Epidermal melanocyte (primary cell): ENCODE data around the gene CCDC141.

Experiments
- DNase-seq: peaks from one replicate; pipeline ENCODE4 v3.0.0; 2011; ENCODE audit warnings: low spot score; ENCODE audit not compliant: insufficient read length

Gene CCDC141

DNA sequence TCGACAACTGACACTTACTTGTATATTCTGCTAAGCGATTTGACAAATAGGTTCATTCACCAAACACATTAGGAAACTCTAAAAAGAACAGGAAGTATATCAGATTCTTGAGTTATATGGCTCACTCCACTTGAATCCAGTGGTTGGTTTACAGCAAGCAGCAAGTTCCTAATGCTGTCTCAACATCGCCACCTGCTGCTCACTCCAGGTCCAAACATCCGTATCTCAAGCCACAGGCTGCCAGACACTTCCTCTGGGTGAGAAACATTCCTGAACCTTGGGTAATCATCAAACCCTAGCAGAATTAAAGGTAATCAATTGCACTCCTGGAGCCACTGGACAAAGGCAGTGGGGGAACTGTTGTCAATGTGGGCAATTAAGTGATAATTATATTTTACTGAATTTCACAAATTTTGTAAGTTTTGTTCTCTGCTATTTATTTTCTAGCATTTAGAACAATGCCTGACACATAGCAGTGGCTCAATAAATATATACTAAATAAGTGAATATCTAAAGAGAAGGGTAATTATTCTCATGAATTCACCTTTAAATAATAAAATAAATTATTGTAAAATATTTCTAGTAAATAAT, 135.6 kb downstream of the CCDC141 start:
- peak; percentile 40 for DNase-seq

DNA sequence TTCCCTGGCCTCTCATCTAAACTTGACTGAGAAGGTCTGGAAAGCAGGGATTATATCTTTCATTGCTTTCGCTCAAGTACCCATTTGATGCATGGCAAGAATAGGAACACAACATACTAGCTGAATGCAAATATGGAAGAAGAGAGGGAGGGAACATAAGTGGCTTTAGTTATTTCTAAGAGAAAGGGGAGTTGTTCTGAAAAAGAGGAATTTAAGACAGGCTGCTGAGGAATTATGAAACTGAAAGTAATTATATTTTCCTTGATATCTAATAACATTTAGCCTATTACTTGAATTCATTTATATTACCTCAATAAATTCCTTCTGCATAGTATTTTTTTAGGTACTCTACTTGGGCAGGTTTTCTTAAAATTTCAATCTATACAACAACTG, 136.9 kb downstream of the CCDC141 start:
- no peak for DNase-seq

DNA sequence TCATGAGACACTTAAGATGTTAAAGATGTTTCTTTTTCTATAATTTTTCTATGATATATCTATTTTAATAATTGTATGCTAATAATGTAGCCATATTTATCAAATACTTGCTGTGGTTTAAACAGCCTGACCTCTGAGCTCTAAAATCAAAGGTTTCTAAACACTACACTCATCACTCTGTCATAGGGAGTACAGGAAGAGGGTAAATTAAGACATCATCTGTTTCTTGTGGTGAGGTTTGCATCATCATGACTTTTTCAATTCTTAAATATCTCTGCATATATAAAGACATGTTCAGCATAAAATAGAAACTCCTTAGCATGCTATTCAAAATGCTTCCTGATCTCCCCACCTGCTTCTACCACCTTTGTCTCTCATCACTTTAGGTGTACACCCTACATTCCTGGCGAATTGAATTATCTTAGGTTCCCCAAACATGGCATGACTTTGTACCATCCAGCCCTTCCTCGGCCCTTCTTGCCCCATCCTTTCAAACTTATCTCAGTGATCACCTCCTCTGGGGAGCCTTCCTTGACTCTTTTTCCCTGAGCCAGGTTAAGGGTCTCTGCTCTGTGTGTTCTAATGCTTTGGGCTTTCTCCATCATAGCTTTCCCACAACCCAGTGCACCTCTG, 137.4 kb downstream of the CCDC141 start:
- no peak for DNase-seq

DNA sequence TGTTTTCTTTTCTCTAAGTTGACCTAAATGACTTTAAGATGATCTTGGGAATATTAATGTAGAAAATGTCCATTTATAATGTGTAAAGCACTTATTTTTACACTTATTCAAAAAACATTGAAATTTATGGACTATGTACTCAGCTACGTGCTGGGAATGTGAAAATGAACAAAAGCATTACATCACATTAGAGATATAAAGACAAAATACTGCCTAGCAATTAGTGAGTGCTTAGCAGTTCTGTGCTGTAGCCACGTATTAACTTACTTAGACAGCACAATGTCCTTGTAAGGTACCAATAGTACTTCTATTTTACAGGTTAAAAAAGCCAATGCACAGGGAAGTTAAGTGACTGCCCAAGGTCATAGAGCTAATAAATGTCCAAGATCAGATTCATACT, 138.9 kb downstream of the CCDC141 start:
- no peak for DNase-seq

DNA sequence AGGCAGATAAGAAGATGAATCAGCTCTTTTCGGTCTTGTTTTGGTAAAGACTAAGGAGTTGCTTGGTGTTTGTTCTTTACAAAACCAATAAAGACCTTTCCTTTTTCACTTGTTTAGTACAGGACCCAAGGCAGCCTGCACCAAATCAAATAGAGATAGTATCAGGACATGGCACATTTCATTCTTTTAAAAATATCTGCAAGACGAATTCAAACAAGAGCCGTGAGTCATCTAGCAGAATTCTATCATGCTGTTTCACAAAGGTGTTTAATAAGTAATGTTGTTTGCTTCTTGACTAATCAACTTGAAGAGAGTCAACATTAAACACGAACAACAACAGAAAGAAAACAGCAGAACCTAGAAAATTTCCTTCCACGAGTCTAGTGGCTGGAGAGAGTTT, 139.9 kb downstream of the CCDC141 start:
- DNase-seq: no peak

DNA sequence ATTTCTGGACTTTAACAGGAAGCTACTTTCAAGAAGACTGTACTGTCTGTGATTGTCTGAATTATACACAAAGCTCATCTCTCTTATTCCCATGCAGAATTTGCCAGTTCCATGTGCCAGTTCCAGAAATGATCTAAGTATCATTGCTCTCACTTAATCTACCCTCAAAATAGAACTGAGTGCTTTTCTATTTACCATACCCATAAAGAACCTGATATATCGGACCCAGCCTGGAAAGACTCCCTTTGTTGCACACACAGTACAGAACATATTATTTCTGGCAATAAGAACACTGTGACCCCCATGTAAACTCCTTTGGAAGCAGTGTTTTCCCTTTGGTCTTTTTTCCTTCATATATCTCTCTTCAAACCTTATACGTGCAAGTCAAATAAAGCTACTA, 140.4 kb downstream of the CCDC141 start:
- DNase-seq: no peak

DNA sequence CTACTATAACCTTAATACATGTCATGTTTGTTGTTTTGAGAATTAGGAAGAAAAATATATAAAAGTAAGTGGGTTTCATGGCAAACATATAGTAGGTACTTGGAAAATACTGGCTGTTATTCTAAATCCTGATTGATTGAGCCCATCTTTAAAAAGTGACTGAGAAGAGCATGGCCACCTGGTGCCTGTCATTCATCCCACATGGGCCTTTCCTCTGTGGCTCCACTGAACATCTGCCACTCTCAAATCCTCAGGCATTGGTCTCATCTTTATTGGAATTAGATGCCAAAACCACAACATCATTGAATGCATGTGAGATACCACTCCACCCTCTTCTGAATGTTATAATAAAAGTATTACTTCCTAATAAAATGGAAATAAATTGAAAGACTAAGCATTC, 141.1 kb downstream of the CCDC141 start:
- DNase-seq: no peak

DNA sequence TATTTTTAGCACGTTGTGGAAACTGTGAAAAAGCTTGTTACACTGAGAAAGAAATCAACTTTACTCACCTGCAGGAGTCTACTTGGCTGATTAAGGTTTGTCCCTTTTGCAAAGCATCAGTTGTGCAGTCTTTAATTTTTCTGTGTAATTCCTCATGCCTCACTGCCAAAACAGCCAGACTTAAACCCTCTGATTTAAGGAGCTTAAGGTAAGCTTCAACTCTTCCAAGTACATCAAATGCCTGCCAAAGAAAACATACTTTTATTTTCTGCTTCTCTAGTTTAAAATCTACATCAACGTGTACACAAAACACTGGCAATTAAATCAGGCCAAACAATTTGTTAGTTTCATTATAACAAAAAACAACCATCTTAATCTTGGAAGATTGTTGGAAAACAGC, 144.7 kb downstream of the CCDC141 start:
- no peak for DNase-seq

DNA sequence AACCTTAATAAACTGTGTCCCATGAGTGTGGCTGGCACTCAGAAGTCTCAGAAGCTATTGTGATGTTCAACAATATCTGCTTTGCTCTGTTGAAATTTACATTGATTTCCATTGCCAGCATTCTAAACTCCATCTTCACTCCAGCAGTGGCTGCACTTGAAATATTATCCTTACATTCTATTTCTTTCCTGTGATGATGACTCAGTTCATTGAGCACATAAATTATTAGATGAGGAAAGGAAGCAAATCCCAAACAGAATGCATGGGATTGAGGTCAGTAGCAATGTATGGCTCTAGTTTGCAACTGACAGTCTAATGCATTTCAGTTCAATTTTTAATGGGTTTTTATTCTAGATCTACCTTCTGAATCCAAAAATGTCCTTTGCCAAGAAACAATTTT, 150.3 kb downstream of the CCDC141 start:
- DNase-seq: no peak

DNA sequence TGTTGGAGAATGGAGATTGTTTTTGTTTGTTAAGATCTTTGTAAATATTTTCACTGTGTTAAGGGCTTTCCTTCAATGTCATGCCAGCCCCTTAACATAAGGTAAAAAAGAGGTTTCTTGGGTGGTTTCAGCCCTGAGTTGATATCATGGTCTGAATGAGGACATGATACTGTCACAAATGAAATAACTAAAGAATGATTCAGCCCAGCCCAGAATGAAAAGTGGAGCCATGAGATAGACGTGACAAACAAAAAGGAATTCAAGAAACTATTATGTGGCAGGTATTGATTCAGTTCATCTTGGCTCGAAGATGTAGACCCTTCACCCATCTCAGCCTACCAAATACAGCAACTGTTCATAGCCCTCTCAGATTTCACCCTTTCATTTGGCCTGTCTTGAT, 154.1 kb downstream of the CCDC141 start:
- no peak for DNase-seq

DNA sequence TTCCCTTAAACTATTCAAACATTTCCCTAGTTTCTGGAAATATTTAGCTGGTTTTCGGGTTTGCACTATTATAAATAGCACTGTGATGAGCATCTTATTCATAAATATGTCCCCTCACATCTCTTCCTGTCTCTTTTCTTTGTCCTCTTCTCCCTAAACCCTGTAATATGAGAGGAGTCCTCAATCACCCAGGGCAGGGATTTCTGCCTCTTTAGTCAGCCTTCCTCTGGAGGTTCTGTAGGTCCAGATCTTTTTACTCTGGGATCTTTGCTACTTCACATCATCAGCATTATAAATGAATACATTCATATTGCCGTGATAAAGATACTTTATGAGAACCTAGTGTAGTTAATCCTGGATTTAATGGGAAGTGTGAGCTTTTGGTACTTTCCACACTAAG, 154.8 kb downstream of the CCDC141 start:
- no peak for DNase-seq

DNA sequence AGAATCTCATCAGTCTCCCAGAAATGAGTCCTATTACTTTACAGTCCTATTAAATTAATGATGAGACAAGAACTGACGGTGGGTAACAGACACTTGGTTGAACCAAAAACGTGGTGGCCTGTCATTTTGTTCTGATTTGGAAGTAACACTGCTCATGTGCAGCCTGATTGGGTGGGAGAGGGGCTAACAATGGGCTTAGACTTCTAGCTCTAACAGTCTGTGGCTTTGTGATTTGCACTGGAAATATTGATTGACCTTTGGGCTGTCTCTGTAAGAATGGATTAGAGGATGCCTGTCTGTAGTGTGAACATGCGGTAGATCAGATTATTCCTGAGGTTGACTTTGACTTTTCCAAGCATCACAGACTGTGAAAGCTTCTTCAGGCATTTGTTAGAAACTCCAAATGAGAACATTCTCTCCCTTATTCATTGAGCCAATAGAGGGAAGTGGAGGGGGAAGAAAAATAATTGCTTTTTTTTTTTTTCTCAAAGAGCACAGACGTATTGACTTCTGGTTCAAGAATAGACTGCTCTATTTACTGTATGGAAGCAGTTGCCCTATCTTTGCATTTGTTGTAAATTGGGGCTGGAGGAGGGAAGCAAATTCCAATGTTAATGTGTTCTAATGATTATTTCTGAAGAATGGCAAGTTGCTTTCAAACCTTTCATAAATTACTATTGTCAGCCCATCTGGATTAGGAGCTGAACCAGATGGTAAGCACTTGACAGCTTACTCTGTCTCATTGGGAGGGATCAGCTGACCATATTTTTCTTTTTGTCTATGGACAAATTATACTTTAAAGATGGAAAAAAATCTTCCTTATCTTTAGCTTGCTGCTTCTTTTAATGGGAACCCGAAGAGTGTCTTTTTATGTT, 156.9 kb downstream of the CCDC141 start:
- DNase-seq: no peak

DNA sequence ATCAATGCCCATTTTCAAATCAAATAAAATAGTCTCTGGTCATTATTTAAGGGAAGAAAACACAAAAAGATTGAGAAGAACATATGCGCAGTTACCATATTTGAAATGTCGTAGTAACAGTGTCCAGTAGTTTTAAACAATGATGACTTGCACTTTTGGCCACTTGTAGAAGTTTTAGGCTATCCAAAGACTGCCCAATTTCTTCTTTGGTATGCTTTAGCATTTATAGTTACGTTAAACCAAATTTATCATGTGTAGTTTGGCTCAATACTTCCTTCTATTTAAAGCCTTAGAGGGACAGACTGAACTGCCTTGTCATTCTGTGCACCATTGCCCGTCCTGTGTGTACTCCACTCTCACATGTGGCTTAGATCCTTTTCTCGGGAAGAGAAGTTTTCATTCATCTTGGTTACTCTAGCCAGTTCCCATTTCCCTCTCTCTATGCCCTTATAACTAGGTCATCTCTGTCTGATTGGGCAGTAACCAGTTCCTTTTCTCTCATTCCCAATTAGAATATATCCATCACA, 157.9 kb downstream of the CCDC141 start:
- DNase-seq: no peak

DNA sequence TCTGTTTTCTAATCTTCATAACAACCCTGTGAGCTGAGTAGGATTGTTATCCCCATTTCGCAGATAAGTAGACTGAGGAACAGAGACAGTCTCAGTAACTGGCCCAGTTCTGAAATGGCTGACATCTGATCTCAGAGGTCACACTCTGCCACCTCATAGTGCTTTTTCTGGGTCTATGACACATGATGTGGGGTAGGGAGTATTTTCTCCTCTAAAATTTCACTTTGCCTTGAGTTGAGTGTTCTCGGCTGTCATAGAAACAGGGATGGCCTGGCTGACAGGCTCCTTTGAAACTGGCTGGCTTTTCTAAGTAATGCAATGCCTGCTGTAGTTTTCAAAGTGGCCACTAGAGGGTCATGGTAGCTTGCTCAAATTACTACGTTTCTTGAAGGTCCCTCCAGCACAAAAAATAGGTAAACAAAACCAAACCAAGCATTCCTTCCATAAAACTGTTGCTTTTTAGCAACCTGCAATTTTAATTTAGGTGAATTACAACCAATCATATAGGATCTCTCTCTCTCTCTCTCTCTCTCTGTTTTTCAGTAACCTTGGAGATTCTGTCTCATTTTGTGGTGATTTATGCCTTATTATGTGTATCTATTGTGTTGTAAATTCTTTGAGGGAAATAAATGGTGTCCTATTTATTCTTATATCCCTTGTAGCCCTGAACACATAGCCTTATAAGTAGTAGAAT, 158.5 kb downstream of the CCDC141 start:
- DNase-seq: peak; percentile 19

DNA sequence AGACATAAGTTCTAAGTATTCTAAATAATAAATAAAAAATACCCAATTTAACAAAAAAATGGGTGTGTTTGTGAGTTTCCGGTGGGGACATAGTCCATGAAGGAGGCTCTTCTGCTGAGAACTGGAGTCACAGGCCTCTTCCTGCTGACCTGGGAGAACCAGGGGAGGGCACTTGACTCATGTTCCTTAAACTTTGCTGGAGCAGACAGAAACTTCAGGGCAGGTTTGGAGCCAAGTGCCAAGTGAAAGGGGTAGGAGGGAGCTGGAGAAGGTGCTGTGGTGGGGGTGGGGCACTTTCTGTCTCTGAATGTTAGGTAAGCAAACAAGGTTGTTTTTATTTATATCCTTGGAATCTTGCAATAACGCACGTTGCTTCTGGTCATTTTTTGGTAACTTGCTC, 163.9 kb downstream of the CCDC141 start:
- no peak for DNase-seq

DNA sequence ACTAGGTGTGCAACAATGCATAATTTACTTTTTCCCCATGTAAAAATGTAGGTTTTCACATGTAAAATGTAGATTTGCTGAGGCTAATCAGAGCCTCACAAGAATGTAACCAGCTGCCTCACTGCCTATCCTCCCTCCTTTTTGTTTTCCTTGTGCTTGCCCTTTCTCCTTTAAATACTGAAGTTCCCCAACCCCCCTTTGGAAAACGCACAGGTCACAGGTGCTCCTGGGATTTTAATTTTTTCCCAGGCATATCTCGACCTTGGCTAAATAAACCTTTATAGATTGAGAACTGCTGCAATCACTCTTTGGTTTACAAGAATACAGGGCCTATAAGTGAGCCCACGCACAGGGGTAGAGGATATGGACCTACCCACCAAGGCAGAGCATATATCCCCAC, 165.5 kb downstream of the CCDC141 start:
- no peak for DNase-seq

DNA sequence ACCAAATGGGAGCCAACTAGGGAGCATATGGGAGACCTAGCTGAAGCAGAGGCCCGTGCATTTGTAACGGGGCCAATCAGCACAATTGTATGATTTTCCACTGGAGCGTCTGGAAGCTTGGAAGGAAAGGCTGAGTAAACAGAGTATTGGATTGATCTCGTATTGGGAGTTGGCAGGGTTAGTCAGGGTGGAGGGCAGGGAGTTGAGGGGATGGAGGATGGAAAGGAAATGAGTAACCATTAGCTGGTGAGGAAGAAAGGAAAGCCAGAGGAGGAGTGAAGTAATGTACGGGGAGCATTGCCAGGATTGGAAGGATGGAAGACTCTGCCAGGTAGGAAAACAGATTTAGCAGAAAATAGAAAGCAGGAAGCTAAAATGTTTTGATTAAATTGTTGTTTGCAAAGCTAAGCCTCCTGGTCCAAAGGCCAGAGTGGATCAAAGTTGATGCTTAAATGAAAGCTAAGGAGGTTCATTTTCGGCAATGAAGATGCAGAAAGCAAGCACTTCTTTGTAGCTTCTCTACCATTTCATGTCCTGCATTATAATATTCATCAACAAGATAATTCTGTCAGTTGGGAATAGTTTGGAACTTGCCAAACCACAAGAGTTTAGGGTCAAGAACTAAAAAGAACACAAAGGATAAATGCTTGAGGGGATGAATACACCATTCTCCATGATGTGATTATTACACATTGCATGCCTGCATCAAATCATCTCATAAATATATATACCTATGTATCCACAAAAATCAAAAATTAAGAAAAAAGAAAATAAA, 167.1 kb downstream of the CCDC141 start:
- no peak for DNase-seq

DNA sequence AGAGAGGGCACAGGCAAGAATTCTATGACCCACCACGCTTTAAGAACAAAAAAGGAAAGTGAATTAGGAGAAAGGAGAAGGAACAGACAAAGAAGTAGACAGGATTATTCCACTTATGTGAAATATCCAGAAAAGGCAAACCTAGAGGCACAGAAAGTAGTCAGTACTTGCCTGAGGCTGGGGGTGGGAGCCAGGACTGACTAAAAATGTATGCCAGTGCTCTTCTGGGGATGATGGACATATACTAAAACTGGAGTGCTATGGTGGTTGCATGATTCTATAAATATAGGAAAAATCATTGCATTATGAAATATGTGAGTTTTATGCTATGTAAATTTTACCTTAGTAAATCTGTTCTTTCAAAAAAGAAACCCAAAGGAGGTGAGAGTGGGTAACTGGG, 168.9 kb downstream of the CCDC141 start:
- DNase-seq: no peak

DNA sequence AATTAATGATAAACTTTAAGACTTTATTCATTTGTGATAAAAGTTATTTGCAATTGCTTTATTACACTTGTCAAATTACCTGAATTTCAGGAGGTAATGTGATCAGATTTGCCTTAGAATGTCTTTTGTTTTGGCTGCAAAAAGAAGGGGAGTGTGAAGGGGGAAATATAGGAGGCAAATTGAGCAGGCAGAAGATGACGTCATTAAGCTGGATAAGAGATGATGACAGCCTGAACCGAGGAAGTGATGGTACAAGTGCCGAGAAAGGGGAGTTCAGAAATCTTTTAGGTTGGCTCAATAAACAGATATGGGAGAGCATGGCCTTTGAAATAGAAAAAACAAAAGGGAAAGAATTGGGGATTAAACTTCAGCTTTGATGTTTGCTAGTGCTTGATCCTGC, 169.7 kb downstream of the CCDC141 start:
- no peak for DNase-seq

DNA sequence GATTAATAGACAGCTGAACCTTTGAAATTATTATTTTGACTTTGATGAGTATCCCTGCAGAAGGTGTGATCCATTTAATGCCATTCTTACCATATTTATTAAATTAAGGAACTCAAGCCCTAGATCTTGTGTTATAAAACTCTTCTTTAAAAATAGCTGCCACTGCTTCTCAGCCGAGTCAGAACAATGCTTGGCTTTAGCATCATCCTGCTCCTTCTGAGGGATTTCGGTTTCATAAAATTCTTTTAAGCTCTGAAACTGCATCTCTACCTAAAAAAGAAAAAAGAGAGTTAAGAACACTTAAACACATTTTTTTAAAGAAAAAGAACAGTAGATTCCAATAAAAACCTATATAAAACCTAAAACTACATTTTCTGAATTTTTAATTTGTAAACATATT, 172.1 kb downstream of the CCDC141 start:
- no peak for DNase-seq
